T-helper 17 cell (primary cell): Measurements from ENCODE around the gene PINLYP. TPM values are rescaled to one million over a fixed set of nuclear protein-coding genes. Genes with fewer than 3 reads are reported as not detected.
A peak's percentile ranks its signal among the peaks of the same experiment; 100 is the strongest.

Source experiments
- ATAC-seq: fragments of 150-1000 bp; cut with Tn5 transposase; 2 replicates; pipeline ENCODE4 v1.10.0; 2021; ENCODE audit warnings: mild to moderate bottlenecking, moderate library complexity
- DNase-seq, 3 donors: peaks; one replicate each; pipeline versions ENCODE4 v3.0.0 to v3.0.0-alpha.2; 2020 to 2021
- H3K9me3 ChIP-seq: one replicate; pipeline ENCODE4 v1.7.0; 2013; ENCODE audit warnings: low read length, mild to moderate bottlenecking; ENCODE audit not compliant: control insufficient read depth, poor library complexity, severe bottlenecking
- H3K27ac Mint-ChIP-seq: one replicate; pipeline ENCODE4 v1.8.0; 2022; ENCODE audit warnings: mild to moderate bottlenecking, moderate library complexity, mixed read lengths
- H3K27me3 Mint-ChIP-seq: one replicate; pipeline ENCODE4 v1.8.0; 2022; ENCODE audit warnings: mixed read lengths
- H3K36me3 Mint-ChIP-seq: one replicate; pipeline ENCODE4 v1.8.0; 2022; ENCODE audit warnings: low read depth, mixed read lengths
- H3K4me1 Mint-ChIP-seq: one replicate; pipeline ENCODE4 v1.8.0; 2022; ENCODE audit warnings: mild to moderate bottlenecking, mixed read lengths
- H3K4me3 Mint-ChIP-seq: one replicate; pipeline ENCODE4 v1.8.0; 2022; ENCODE audit warnings: mild to moderate bottlenecking, moderate library complexity, mixed read lengths
- total RNA-seq, 4 donors: library from RNA in 2 of 4; stranded (reverse) in 2 of 4; gene quantifications; one replicate each; pipeline ENCODE4 v1.2.3 and lab custom pipeline; 2022 to 2026

The PINLYP gene
- total RNA-seq, 2 donors from 2014 or later: 0.52 to 1.5 TPM

DNA sequence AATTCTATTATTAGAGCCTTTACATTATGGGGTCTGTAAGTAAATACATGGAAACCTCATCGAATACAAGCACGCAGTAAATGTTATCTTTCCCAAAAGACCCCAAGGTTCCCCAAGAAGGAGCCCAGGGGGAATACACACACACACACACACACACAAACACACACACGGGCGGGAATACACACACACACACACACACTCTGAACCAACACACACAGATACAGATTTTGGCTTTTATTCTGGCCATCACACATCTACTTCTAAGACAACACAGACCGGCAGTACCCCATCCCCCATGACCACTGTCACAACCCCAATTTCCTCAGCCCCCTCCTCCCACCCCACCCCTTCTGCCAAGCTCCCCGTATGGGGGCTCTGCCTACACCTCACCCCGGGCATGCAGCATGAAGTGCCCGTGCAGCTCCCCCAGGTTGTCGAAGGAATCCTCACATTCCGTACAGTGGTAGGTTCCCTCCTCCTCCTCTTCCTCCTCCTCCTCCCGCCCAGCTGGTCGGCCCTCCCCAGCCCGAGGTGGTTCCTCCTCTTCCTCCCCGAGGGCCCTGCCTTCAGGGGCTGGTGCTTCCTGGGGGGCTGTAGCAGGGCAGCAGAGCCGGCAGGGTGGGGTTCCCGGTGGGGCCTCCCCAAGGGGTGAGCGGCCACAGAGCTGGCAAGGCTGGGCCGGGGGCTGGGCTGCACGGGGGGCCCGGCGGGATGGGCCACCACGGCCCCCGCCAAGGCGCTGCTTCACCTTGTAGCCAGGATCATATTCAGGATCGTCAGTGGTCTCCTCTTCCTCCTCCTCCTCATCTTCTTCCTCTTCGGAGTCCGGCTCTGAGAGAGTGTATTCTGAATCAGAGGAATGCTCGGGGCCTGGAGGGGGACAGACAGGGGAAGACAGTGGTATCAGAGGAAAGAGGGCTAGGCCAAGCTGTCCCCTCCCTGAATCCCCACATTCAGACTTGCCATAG is 31.9 kb downstream of the PINLYP start:
- ATAC-seq: no peak
- no peaks in the 10 kb centered on the region for H3K9me3 ChIP-seq
- peak overlapping the region; percentile 24 for H3K27ac Mint-ChIP-seq
- peaks cover 8% of the 10 kb centered on the region for H3K4me1 Mint-ChIP-seq
- peaks cover 6% of the 10 kb centered on the region for H3K36me3 Mint-ChIP-seq
- H3K4me3 Mint-ChIP-seq: no peak overlapping the region
- H3K27me3 Mint-ChIP-seq: no peaks in the 10 kb centered on the region
- no peak for DNase-seq

DNA sequence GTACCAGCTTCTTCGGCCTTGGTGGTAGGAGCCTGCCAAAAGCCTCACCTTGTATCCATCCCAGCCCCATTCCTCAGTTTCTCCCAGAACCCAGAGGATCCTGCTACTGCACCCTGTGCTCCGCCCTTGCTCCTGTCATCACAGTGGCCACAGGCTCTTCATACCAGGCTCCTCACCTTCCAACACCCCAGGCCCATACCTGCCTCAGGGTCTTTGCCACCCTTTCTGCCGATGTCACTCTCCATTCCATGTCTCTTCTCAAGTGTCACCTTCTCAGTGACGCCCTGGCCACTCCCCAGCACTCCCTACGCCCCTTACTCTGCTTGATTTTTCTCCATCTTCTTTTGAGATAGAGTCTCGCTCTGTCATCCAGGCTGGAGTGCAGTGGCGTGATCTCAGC is 34.3 kb downstream of the PINLYP start:
- Mint-ChIP-seq H3K36me3 (peaks cover 12% of the 10 kb centered on the region), H3K4me1 (peaks cover 25% of the 10 kb centered on the region), H3K27me3 (no peaks in the 10 kb centered on the region), H3K4me3 (no peak overlapping the region), H3K27ac (no peak overlapping the region)
- DNase-seq: no peak
- no peaks in the 10 kb centered on the region for H3K9me3 ChIP-seq
- ATAC-seq: no peak

DNA sequence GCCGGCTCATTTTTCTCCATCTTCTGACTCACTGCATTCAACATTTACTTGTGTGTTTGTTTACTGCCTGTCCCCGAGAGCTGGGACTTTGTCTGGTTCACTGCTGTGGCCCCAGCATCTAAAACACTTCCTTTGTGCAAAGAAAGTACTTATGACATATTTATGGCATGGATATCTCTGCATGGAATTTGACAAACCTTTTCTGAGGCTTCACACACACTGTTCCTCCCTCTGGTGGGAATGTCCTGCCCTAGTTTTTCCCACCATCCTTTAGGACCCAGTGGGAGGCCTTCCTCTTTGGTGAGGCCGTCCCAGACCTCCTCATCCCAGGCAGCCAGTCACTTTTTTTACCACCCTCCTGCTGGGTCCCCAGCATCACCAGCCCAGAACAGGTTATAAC is 34.9 kb downstream of the PINLYP start:
- H3K4me1 Mint-ChIP-seq: peaks cover 26% of the 10 kb centered on the region
- ATAC-seq (no peak), DNase-seq (no peak)
- H3K4me3 Mint-ChIP-seq: no peak overlapping the region
- H3K9me3 ChIP-seq: no peaks in the 10 kb centered on the region
- no peaks in the 10 kb centered on the region for H3K27me3 Mint-ChIP-seq
- H3K36me3 Mint-ChIP-seq: peaks cover 12% of the 10 kb centered on the region
- peak overlapping the region; percentile 49 for H3K27ac Mint-ChIP-seq

- peaks cover 12% of the 10 kb centered on the region for H3K36me3 Mint-ChIP-seq
- H3K27me3 Mint-ChIP-seq: no peaks in the 10 kb centered on the region
- peaks cover 30% of the 10 kb centered on the region for H3K4me1 Mint-ChIP-seq
- H3K27ac Mint-ChIP-seq: peak within 1 kb of the TSS; percentile 84
- ATAC-seq: no peak
- H3K9me3 ChIP-seq: no peaks in the 10 kb centered on the region
- H3K4me3 Mint-ChIP-seq: no peak within 1 kb of the TSS
- no peak for DNase-seq
Measured at GRCh38 chr19:43611788-43612187, 36.2 kb downstream of the PINLYP start, which contains the start of gene SRRM5. TSS of gene SRRM5 (plus strand) at chr19:43612088. CDS start at chr19:43612122, 34 bp downstream.

DNA sequence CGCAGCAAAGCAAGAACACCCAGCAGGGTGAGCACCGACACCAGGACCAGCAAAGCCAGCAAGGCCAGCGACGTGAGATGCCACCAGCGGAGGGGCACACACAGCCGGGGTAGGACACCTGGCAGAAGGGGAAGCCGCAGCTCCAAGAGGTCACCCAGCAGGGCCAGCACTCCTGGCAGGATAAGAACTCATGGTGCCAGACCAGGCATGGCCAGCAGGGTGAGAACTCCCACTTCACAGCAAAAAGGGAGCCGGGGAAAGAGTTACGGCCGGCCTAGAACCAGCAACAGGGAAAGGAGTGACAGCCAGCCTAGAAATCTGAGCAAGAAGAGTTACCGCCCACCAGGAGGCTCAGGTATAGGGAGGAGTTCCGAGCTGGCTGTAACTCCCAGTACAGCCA is 36.8 kb downstream of the PINLYP start:
- Mint-ChIP-seq H3K4me3 (no peak overlapping the region), H3K27me3 (no peaks in the 10 kb centered on the region), H3K27ac (peak overlapping the region; percentile 84), H3K4me1 (peaks cover 30% of the 10 kb centered on the region), H3K36me3 (peaks cover 12% of the 10 kb centered on the region)
- no peaks in the 10 kb centered on the region for H3K9me3 ChIP-seq
- ATAC-seq (no peak), DNase-seq (no peak)

GRCh38 chr19:43616306-43616705 is 40.7 kb downstream of the PINLYP start:
- DNase-seq (no peak), ATAC-seq (no peak)
- H3K4me1 Mint-ChIP-seq: peaks cover 34% of the 10 kb centered on the region
- H3K36me3 Mint-ChIP-seq: peaks cover 12% of the 10 kb centered on the region
- H3K4me3 Mint-ChIP-seq: no peak overlapping the region
- H3K27me3 Mint-ChIP-seq: no peaks in the 10 kb centered on the region
- H3K9me3 ChIP-seq: no peaks in the 10 kb centered on the region
- H3K27ac Mint-ChIP-seq: peak overlapping the region; percentile 39

DNA sequence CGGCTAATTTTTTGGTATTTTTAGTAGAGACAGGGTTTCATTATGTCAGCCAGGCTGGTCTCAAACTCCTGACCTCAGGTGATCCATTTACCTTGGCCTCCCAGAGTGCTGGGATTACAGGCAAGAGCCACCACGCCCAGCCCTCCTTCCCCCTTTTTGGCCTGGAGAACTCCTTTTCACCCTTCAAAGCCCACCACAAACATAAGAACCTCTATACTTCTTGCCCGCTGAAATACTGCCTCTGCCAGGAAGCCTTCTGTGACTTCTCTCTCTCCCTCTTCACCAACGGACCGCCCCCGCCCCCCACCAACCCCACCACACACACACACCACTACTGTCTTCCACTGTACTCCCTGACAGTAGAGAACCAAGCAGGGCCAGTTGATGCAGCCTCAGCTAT is 41.4 kb downstream of the PINLYP start:
- DNase-seq: no peak
- H3K9me3 ChIP-seq: no peaks in the 10 kb centered on the region
- H3K4me3 Mint-ChIP-seq: no peak overlapping the region
- ATAC-seq: no peak
- peaks cover 34% of the 10 kb centered on the region for H3K4me1 Mint-ChIP-seq
- H3K27ac Mint-ChIP-seq: peak overlapping the region; percentile 39
- H3K27me3 Mint-ChIP-seq: no peaks in the 10 kb centered on the region
- peaks cover 12% of the 10 kb centered on the region for H3K36me3 Mint-ChIP-seq

- DNase-seq: no peak
- Mint-ChIP-seq H3K36me3 (no peaks in the 10 kb centered on the region), H3K4me1 (peaks cover 25% of the 10 kb centered on the region), H3K4me3 (peak overlapping the region; percentile 97), H3K27ac (peak overlapping the region; percentile 91), H3K27me3 (no peaks in the 10 kb centered on the region)
- peak; percentile 12 for ATAC-seq
- no peaks in the 10 kb centered on the region for H3K9me3 ChIP-seq
Measured at GRCh38 chr19:43618921-43619261, 43.3 kb downstream of the PINLYP start.

DNA sequence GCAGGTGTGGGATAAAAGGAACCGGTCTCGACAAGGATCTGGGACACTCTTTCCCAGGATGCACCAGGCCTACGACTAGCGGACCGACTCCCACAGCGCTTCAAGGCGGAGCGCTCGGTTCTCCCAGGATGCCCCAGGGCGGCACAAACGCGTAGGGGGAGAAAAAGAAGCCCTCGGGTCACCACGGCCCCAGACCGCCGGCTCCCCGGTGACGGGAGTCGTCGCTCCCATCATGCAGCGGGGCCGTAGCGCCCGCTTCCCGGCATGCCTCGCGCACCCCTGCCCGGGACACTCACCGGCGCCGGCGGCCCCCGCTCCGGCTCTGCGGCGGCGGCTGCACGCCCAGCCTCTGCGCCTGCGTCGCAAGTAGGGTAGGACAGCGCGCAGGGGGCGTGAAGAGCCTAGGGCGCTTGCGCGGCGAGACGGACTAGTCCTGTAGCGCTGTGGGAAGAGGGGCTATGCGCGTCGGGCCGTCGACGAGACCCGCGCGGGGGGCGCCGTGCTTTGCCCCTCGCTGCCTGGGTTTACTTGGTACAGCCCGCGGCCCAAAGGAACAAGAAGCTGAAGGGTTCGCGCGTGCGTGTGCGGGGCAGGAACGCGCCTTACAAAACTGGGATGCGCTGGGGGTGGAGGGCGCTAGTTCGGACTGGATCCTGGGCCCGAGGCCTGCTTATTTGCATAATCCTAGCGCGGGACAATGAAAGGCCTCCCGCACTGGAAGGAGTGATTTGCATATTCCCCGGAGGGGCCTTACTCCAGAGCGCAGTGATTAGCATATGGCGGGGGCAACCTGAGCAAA is 43.9 kb downstream of the PINLYP start, which contains the start of gene ZNF428:
TSS of gene ZNF428 (minus strand) at position 368 of the 799 bp plus-strand sequence. CDS start 5,325 bp downstream, outside the sequence.
- peak; percentile 90 for ATAC-seq
- Mint-ChIP-seq H3K4me1 (peaks cover 27% of the 10 kb centered on the region), H3K4me3 (peak within 1 kb of the TSS; percentile 97), H3K36me3 (no peaks in the 10 kb centered on the region), H3K27ac (peak within 1 kb of the TSS; percentile 91), H3K27me3 (no peaks in the 10 kb centered on the region)
- DNase-seq: peak; percentile 76 to 88 (median 85)
- no peaks in the 10 kb centered on the region for H3K9me3 ChIP-seq

DNA sequence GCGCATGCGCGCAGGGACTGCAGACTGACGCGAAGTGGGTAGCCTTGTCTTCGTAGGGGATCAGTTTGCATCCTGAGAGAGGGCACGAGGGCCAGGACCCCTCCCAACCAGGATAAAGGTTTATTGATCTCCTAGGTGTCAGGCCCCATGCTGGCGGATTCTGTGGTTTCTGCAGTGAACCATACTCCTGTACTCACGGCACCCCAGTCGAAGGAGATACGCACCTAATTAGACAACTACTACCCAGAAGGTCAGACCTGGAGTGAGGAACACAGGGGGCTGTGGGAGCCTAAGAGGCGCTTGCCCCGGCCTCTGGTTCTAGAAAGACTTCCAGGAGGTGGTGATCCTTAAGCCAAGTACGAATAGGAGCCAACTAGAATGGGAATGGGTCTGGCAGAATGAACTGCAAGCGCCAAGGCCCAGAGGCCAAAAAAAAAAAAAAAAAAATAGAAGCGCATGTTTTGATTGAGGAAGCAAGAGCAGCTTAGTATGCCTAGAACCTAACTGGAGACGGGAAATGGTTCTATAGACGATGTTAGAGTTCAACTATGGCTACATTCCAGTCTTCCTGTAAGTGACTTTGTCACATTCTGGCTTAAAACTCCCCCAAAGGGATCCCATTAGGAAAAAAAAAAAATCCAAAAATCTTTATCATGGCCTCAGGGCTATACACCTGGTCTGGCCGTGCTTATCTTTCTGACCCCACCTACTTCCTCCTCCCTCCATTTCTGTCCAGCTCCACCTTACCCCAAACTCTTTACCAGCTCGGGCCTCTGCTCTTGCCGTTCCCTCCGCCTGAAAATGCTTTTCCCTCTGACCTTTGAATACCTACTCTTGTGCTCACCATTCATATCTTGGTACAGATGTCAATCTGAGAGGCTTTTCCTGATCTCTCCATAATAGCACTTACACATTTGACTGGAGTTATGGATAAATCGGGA is 44.7 kb downstream of the PINLYP start:
- H3K4me1 Mint-ChIP-seq: peaks cover 25% of the 10 kb centered on the region
- DNase-seq (peak; percentile 66 to 75 (median 69)), ATAC-seq (no peak)
- H3K36me3 Mint-ChIP-seq: no peaks in the 10 kb centered on the region
- H3K27me3 Mint-ChIP-seq: no peaks in the 10 kb centered on the region
- H3K4me3 Mint-ChIP-seq: peak overlapping the region; percentile 97
- H3K27ac Mint-ChIP-seq: peak overlapping the region; percentile 91
- H3K9me3 ChIP-seq: no peaks in the 10 kb centered on the region

DNA sequence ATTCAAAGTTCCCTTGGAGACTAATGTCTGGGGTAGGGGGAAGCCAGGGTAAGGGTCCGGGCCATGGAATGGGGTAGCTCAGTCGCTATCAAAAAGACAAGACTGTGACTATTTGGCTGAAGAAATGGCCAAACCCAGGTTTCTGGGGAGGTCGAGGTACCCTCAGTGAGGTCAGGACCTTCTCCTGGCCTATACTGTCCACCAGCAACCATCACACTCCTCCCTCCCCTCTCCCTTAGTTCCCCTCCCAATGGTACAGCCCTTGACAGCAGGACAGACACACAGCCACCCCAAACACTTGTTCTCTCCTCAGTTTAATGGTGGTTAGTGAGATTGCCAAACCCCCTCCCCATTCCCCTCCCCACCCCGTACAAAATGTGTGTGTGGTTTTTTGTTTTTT is 46.5 kb downstream of the PINLYP start:
- H3K36me3 Mint-ChIP-seq: no peaks in the 10 kb centered on the region
- DNase-seq (no peak), ATAC-seq (no peak)
- peak overlapping the region; percentile 28 for H3K4me3 Mint-ChIP-seq
- peaks cover 6% of the 10 kb centered on the region for H3K27me3 Mint-ChIP-seq
- H3K9me3 ChIP-seq: no peaks in the 10 kb centered on the region
- H3K27ac Mint-ChIP-seq: no peak overlapping the region
- H3K4me1 Mint-ChIP-seq: peaks cover 23% of the 10 kb centered on the region

GRCh38 chr19:43622956-43623355 is 47.4 kb downstream of the PINLYP start:
- H3K4me1 Mint-ChIP-seq: peaks cover 25% of the 10 kb centered on the region
- DNase-seq (no peak), ATAC-seq (no peak)
- H3K4me3 Mint-ChIP-seq: no peak overlapping the region
- H3K9me3 ChIP-seq: no peaks in the 10 kb centered on the region
- no peaks in the 10 kb centered on the region for H3K36me3 Mint-ChIP-seq
- H3K27me3 Mint-ChIP-seq: peaks cover 12% of the 10 kb centered on the region
- H3K27ac Mint-ChIP-seq: no peak overlapping the region
